HG02938 (cell line): ENCODE measurements around the gene IGFN1.

Experiments used
- ATAC-seq: cut with Tn5 transposase; IDR thresholded peaks from one replicate; pipeline ENCODE4 v1.9.1; 2021; ENCODE audit warnings: mild to moderate bottlenecking, moderate library complexity; ENCODE audit not compliant: unreplicated experiment

Gene IGFN1

GRCh38 chr1:201261771-201262547 lies 71.3 kb downstream of the IGFN1 start:
- ATAC-seq = no peak

- no peak for ATAC-seq
Observed at GRCh38 chr1:201262963-201263608, 72.5 kb downstream of the IGFN1 start.

- ATAC-seq = no peak
Observed at GRCh38 chr1:201264072-201264471, 73.4 kb downstream of the IGFN1 start.

- ATAC-seq = no peak
Observed at GRCh38 chr1:201264554-201264953, 73.9 kb downstream of the IGFN1 start.

- ATAC-seq = no peak
Observed at GRCh38 chr1:201265756-201266155, 75.1 kb downstream of the IGFN1 start.

- ATAC-seq = no peak
Observed at GRCh38 chr1:201266276-201266675, 75.7 kb downstream of the IGFN1 start.

GRCh38 chr1:201266774-201267173 lies 76.2 kb downstream of the IGFN1 start:
- no peak for ATAC-seq

- ATAC-seq = no peak
Observed at GRCh38 chr1:201267481-201268229, 77.0 kb downstream of the IGFN1 start.

GRCh38 chr1:201268604-201269151 lies 78.1 kb downstream of the IGFN1 start:
- no peak for ATAC-seq

GRCh38 chr1:201269281-201269680 lies 78.7 kb downstream of the IGFN1 start:
- no peak for ATAC-seq

- ATAC-seq = no peak
Observed at GRCh38 chr1:201269900-201270410, 79.3 kb downstream of the IGFN1 start.

- ATAC-seq = no peak
Observed at GRCh38 chr1:201270616-201271390, 80.2 kb downstream of the IGFN1 start.

GRCh38 chr1:201272799-201273198 lies 82.2 kb downstream of the IGFN1 start:
- ATAC-seq = no peak

- ATAC-seq = no peak
Observed at GRCh38 chr1:201274616-201275252, 84.1 kb downstream of the IGFN1 start.

GRCh38 chr1:201275253-201275666 lies 84.6 kb downstream of the IGFN1 start:
- no peak for ATAC-seq

GRCh38 chr1:201276891-201277290 lies 86.3 kb downstream of the IGFN1 start:
- no peak for ATAC-seq

GRCh38 chr1:201277441-201277840 lies 86.8 kb downstream of the IGFN1 start:
- no peak for ATAC-seq
